NK-92 (cell line): ENCODE results near the gene MCU.
"Not testable (repeated sequence)": the region's sequence is repeated elsewhere in the genome, so short reads cannot be mapped to it uniquely, and the experiment has no call there.

Experiments
- DNase-seq: peaks from one replicate; lab custom pipeline; 2025; ENCODE audit not compliant: unreplicated experiment; lab: John Stamatoyannopoulos, UW

MCU gene

DNA sequence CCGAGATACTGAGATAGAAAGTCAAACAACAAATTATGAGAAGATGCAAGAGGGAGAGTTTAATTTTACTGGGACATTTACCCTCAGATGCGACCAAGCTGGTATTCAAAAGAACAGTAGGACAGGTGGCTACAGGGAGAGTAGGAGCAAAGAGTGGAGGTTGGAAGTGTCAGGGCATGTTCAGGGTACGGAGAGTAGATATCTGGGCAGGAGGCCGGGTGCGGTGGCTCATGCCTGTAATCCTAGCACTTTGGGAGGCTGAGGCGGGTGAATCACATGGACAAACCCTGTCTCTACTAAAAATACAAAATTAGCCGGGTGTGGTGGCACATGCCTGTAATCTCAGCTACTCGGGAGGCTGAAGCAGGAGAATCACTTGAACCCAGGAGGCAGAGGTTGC is 5.5 kb upstream of the MCU start:
- not testable (repeated sequence) for DNase-seq

DNA sequence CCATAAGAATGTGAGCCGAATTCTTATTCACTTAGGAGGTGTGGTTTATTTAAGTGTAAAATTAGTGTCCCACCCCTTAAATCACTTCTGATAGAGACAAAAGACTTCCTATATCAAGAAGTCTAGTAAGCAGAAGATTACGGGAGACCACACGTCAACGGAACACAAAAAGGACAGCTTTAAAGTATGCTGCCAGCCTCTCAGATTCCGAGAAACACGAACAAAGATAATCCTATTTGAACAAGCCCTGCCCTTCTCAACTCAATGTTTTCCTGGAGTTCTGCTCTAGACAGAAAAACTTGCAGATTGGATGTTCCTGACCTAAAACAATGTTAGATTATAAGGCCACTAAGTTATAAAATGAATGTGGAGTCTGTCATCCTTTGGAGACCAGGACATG is 4.9 kb upstream of the MCU start:
- no peak for DNase-seq

DNA sequence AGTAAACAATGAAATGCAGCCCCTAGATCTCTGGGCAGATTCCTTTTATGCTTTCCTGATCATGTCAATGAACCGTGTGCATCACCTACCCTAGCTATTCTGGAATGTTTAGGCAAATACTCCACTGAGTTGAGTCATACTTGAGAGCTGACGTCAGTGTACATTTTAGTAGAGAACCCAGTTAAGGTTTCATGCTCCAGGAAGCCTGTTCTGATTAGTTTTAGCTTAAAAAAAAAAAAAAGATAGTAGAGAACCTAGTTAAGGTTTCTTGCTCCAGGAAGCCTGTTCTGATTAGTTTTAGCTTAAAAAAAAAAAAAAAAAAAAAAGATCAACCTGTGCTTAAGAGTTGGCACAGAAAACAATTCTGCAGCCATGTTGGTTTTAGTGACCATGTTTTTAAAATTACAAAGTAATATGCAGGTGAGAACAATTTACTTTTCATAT is 3.7 kb upstream of the MCU start:
- no peak for DNase-seq

DNA sequence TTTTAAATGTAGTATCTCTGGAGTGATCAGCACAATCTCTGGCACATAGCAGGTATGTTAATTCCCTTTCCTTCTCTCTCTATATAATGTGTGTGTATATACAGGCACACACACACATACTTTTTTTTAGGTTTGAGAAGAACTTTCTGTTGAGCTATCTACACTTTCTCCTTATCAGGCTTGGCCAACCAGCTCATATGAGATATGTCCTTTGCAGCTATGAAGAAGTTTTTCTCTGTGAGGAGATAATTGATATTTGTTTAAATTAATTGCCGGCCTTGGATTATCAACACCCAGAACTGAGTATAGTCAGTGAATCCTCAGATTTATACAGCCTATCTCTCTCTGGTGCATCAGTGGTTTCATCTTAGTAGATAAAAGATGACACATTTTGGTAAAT is 2.3 kb upstream of the MCU start:
- no peak for DNase-seq

DNA sequence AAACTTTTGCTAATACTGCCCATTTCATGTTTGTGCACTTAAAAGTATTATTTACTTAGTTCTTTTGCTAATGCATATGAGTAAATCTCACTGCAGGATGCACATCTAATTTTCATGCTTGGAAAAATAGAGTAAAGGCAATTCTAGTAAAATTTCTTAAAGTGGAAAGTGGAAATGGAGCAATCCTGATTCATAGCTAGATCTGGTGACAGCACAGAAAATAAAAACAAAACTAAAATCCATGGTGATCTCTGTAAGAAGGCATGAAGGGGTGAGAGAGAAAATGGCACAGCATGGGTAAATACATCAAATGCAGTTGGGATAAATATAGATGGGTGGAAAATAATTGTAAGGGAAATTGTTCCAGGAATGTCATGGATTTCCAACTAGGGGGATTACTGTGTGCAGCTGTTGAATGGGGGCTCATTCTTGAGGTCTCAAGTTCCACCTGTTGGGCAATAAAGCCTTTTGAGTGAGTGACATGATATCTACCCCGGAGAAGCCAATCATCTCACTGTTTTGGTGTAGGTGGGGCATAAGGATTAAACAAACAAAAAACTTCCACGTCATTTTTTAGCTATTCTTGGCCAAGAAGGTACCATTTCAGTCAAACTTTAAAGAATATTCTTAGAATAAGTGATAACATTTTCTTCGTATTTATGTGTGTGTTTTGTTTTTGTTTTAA is 1.7 kb upstream of the MCU start:
- DNase-seq, result no peak

DNA sequence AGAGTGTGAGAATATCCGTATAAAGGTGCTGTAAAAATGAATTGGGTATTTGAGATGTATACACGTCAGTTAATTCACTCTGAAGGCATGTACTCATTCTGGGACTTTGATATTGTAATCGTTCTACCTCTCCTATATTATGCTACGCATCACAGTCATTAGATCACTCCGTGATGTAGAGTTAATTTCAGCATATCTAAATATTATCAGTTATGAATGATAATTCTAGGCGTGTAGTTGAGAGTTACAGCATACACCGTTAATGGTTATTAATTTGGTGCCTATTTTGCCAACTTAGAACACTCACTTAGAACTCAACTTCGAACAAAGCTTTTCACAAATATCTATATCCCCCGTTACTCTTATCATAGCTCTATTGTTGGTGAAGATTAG is 477 bp upstream of the MCU start:
- DNase-seq, result no peak

DNA sequence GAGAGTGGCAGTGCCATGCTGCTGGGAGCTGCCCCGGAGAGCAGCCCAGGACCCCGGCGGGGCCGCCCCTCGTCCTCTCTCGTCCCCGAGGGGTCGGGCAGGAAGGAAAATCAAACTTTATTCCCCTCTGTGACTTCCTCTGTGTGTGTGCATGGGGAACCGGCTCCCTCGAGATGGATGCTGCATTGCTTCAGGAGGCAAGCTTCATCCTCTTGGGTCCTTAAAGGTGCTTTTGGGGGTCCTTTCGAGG is 726 bp downstream of the MCU start:
- no peak for DNase-seq

DNA sequence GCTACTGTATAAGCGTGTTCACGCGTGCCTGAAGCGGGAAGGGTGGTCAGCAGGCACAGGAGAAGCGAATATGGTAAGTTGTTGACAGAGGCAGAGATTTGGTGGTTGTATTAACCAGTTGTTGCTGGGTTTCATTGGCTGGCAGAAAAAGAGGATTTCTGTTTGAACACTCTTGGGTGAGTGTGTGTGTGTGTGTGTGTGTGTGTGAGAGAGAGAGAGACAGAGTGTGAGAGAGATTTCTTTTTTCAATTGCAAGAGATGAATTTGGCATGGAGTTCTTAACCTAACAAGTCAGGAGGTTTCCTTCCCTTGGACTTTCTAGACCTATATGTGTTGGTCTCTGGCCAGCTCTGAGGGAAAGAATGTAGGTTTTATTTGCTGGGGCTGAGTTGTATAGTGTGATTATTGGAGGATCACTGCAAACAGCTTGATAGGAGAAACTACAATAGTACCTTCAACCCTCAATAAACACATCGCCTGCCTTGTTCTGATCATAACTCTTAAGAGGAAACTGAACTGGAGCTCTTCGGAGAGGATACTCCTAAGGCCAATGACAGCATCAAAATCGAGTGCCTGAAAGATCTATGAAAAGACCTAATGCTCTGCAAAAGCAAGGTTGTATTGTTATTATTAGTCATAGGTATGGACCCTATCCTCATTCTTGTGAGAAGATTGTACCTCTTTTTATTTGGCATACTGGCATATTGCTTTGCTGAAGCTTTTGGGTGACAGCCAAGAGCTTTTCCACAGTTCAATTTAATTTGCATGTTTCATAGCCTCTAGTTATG is 1.2 kb downstream of the MCU start:
- DNase-seq, result no peak

DNA sequence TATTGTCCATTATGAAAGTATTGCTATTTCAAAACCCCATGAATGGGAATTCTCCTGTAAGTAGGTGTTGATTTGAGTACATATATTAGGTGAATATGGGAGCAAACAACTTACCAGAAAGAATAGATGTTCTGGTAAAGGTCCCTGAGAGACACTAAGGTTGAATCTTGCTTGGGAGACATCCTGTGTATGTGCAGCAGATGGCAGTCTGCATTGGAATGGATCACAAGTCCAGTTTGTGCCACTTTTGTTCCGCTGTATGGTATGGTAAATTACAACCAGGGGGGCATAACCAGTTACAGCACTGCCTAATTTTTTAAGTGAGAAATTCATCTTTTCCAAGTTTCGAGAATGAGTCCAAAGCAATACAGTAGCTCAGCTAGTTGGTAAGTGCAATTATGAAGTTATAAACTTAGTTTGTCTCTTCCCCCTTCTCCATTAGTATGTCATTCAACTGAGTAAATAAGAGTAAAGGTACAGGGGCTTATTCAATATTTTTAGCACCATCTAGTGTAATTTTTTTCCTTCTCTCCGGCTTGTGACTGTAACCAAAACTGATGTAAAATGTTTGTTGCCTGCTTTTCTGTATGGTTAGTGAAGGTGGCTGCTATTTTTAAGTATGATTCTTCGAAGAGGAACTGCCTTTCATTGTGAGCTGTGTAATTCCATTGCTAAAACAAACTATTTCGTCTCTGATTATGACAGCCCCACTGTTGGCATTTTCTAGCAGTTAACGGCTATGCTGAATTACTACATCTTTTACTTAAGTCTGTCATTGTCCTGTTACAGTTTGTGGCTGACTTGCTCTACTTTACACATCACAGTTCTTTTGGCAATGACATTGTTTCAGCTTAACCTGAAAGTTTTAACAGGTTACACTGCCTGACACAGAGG is 2.8 kb downstream of the MCU start:
- DNase-seq, result no peak

DNA sequence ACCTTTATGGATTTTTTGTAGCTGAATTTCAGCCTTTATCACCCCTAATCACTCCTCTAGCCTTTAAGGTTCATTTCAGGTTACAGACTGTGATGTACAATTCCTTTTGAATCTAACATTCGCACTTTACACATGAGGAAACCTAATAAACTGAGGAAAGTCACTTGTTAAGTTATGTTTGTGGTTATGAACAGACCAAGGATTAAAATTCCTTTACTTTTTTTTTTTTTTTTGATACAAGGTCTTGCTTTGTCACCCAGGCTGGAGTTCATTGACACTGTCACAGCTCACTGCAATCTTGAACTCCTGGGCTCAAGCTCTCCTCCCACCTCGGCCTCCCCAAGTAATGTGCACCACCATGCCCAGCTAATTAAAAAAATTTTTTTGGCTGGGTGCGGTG is 3.6 kb downstream of the MCU start:
- no peak for DNase-seq

DNA sequence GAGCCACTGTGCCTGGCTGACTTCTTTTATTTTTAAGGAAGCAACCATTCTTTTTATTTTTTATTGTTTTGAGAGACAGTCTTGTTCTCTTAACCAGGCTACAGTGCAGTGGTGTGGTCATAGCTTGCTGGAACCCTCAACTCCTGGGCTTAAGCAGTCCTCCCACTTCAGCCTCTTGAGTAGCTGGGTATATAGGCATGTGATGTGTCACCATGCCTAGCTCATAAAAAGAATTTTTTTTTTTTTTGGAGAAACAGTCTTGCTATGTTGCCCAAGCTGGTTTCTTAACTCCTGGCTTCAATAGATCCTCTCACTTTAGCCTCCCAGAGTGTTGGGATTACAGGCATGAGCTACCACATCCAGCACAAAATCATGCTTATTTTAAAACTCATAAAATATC is 5.8 kb downstream of the MCU start:
- no peak for DNase-seq

DNA sequence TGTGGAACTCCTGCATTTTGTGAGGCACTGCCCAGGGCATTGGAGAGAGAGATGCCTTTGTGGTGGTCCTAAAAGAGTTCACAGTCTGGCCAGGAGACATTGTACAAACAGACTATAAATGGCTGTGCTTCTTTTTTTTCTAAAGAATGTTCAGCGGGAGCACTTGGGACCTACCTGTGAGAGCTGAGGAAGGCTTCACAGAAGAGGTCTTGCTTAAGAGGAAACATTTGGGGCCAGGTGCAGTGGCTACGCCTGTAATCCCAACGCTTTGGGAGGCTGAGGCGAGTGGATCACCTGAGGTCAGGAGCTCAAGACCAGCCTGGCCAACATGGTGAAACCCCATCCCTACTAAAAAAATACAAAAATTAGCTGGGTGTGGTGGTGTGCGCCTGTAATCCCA is 10.5 kb downstream of the MCU start:
- DNase-seq, result not testable (repeated sequence)

DNA sequence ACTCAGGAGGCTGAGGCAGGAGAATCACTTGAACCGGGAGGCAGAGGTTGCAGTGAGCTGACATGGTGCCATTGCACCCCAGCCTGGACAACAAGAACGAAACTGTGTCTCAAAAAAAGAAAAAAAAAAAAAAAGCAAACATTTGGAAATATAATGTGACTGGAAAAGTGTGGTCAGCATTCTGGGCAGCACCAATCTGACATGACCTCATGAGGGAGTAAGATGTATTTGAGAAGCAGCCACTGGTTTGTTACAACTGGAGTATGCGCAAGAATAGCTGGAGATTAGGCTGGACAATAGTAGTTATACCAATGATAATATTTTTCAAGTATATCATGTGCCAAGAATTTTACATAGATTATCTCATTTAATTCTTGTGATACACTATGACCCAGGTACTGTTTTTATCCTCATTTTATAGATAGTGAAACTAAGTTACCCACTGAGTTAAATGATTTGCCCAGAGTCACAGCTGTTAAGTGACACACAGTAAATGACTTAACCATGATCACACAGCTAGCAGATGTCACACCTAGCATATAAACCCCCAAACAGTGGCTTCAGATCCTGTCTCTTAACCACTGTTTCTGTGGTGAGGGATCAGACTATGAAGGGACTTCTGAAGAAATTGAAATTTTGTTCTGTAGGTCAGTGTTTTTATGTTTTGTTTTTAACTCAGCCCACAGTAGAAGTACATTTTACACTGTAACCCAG is 11.1 kb downstream of the MCU start:
- DNase-seq, result no peak

DNA sequence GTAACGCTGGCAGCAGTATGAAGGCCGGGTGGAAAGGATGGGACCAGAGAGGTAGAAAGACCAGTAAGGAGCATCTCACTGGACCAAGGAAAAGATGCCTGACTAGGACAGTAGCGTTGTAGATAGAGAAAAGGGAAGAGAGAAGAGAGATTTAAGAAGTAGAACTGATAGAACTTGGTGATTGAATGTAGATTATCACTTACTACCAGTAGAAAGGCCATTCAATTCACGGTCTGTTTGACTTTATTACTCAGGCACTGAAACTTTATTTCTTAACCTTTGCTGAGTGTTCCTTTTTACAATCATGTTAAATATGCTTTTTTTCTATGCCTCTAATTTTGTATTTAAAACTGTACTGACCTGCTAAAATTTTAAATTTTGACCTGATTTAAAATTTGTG is 12.2 kb downstream of the MCU start:
- no peak for DNase-seq

DNA sequence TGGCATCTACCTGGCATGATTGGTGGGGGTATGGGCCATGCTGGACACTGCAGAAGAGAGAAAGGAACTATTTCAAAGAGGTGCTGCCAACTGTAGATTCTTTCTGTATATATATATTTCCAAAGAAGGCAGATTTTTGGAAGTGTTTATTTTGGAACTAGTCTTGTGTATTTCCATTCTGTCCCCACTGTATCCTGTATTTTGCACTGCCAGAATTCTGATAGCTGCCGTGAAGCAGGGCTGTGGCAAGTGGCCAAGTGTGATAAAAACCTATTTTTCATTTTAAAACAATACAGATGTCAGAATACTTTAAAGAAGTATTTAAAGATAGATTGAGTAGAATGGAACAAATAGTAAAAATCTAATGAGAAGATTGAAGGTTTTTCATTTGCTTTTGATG is 17.1 kb downstream of the MCU start:
- DNase-seq, result no peak

DNA sequence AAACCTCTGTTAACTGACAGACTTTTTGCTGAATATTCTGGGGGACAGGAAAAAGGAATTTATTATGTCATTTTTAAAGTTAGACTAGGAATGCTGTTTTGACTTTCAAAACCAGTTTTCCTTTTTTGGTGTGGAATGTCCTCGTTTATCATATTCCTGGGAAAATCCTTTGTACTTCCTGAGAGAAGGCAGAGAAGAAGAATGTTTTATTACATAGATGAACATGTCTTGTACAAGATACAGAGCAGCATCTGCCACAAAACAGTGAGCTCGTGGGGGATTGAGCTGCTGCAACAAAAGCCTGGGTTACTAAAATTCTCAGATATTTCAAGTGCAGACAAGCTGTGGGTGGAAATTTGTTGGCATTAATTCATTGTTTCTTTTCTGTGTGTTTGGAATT is 20.2 kb downstream of the MCU start:
- DNase-seq, result no peak

DNA sequence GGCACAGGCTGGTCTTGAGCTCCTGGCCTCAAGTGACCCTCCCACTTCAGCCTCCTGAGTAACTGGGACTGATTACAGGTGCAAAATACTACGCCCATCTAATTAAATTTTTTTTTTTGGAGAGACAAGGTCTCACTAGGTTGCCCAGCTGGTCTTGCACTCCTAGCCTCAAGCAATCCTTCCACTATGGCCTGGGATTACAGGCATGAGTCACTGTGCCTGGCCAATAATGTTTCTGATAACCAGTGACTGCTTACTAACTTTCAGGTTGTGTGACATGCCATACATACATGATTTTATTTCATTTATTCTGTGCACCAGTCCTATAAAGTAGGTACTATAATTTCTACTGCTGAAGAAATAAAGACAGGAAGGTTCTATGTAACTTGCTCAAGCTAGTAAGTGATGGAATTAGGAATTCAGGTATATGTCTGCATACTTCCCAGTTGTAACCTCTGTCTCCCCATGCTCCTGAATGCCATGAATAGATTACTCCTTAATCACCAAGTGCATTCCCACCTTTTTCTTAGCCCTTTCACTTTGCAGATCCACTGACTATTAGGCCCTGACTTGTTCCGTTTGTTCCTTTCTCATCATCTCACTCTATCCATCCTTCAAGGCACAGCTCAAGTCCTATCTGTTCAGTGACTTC is 28.1 kb downstream of the MCU start:
- DNase-seq, result no peak

DNA sequence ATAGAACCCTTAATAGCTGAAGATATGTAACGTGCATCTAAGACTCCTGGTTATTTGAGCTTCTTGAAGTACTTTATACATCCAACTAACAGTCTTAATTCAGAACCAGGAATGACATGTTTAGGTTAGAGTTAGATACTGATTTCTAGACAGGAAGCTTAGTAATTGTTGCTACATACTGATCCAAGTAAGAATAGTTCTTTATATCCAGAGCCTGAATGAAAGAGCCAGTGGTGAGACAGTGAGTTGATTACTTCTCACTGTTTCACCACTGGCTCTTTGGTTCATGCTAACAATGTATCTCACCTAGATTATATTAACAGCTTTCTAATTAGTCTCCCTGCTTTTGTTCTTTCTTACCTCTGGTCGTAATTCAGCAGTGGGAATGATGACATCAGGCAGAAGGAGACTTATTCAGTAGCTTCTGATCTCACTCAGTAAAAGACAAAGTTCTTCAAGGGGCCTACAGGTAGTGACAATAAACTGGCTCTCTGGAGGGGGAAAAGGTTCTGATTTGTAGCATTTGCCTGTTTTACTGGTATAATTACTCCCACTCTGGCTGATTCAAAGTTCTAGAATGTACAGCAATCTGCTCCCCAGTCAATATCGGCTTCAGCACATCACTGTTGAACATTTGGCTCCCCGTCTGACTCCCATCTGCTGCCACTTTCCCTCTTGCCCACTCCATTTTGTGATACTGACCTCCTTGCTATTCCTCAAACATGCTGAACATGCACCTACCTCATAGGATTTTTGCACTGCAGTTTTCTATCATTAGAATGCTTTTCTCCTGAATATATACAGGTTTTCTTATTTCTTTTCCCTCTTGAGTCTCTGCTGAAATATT is 29.1 kb downstream of the MCU start:
- DNase-seq, result no peak

DNA sequence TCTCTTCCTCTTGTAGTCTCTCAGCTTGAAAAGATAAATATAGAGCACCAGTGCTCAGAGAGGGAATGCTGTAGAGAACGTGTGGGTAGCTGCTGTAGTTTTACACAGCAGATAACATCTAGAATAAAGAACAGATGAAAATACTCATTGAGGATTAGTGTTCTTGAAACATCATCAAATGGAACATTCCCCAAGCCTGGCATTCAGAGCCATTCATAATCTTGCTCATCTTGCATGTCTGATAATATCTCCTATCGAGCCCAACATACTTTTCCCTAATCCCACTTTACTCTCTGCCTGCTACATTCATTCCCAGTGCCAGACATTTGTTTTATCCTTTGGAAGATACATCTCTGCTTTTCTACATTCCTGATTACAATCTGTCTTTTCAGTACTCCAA is 35.2 kb downstream of the MCU start:
- DNase-seq, result no peak

DNA sequence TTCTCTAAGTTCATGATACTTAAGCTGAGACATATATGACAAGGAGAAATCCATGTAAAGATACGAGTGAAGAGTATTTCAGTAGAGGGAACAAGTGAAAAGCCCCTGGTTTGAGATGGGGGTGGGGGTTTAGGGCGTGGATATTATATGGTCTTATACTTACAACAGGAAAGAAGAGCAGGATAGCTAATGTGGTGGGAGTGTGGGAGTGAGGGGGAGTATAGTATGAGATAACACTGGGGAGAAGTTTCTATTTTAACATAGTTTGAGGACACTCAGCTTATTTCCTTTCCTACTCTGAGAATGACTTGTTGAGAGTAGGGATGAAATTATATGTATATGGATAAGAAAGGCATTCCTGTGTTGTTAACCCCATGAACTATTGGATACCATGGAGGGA is 36.5 kb downstream of the MCU start:
- DNase-seq, result no peak
